IMR-90 (cell line): ENCODE results near the gene CMTM5. TPM values are rescaled to one million over a fixed set of nuclear protein-coding genes. Genes with fewer than 3 reads are reported as not detected.

Experiments used
- ATAC-seq: fragments of 200-7000 bp; cut with Tn5 transposase; 2 replicates; pipeline ENCODE4 v1.9.1; 2020; ENCODE audit warnings: low read depth, mild to moderate bottlenecking, moderate library complexity
- BruUV-seq: library from RNA; stranded (reverse); fragments of 400-500 nt; replicated peaks from 2 replicates; lab custom pipeline; 2021; lab: Mats Ljungman, UMichigan
- CTCF ChIA-PET: fragments of 300-600 bp; formaldehyde crosslinking; extraction: SDS; loops from one replicate; lab custom pipeline; 2021; ENCODE audit warnings: antibody characterized with exemption; lab: Yijun Ruan, JAX
- POLR2A ChIA-PET: fragments of 300-600 bp; sonication (Branson Sonifier 250); formaldehyde crosslinking; loops from one replicate; lab custom pipeline; 2022; ENCODE audit warnings: antibody characterized with exemption; ENCODE audit not compliant: unreplicated experiment; lab: Charles Lee
- DNase-seq: peaks from one replicate; pipeline ENCODE4 v3.0.0; 2013
- H2AFZ ChIP-seq: replicated peaks from 2 replicates; pipeline ENCODE3; 2013; ENCODE audit warnings: low read length, mild to moderate bottlenecking; ENCODE audit not compliant: poor library complexity
- H2AK5ac ChIP-seq: 2 replicates; pipeline ENCODE4 v1.6.1; 2013; ENCODE audit warnings: low read depth, low read length, inconsistent platforms
- H2AK9ac ChIP-seq: replicated peaks from 2 replicates; pipeline ENCODE3; 2013; ENCODE audit warnings: mild to moderate bottlenecking, low read depth, low read length, moderate library complexity; ENCODE audit not compliant: poor library complexity
- H2BK120ac ChIP-seq: 2 replicates; pipeline ENCODE4 v1.6.1; 2013; ENCODE audit warnings: low read depth, low read length, inconsistent platforms
- H2BK15ac ChIP-seq: 3 replicates; pipeline ENCODE4 v1.6.1; 2013; ENCODE audit warnings: low read depth, low read length, inconsistent platforms
- H2BK20ac ChIP-seq: 2 replicates; pipeline ENCODE4 v1.6.1; 2013; ENCODE audit warnings: low read depth, mild to moderate bottlenecking, inconsistent platforms, low read length, moderate library complexity
- H2BK5ac ChIP-seq: 2 replicates; pipeline ENCODE4 v1.6.1; 2013; ENCODE audit warnings: mild to moderate bottlenecking, low read depth, low read length, inconsistent platforms; ENCODE audit not compliant: poor library complexity, severe bottlenecking
- H3K14ac ChIP-seq: replicated peaks from 2 replicates; pipeline ENCODE4 v1.6.1; 2013; ENCODE audit warnings: low read depth, low read length, inconsistent platforms
- H3K18ac ChIP-seq: 2 replicates; pipeline ENCODE4 v1.6.1; 2013; ENCODE audit warnings: low read depth, low read length, control low read depth
- H3K23ac ChIP-seq: 2 replicates; pipeline ENCODE4 v1.6.1; 2013; ENCODE audit warnings: low read depth, low read length, inconsistent platforms
- H3K27ac ChIP-seq: 2 replicates; pipeline ENCODE4 v1.5.1; 2013; ENCODE audit warnings: mild to moderate bottlenecking, control low read depth, low read length; ENCODE audit not compliant: insufficient read depth
- H3K27me3 ChIP-seq: 2 replicates; pipeline ENCODE4 v1.6.1; 2013; ENCODE audit warnings: low read length; ENCODE audit not compliant: control insufficient read depth, insufficient read depth
- H3K36me3 ChIP-seq: 2 replicates; pipeline ENCODE4 v1.6.1; 2013; ENCODE audit warnings: low read length, mixed read lengths; ENCODE audit not compliant: control insufficient read depth, insufficient read depth
- H3K4ac ChIP-seq: 2 replicates; pipeline ENCODE4 v1.6.1; 2013; ENCODE audit warnings: low read depth, low read length, inconsistent platforms
- H3K4me1 ChIP-seq: 2 replicates; pipeline ENCODE4 v1.6.1; 2013; ENCODE audit warnings: low read length, mixed read lengths; ENCODE audit not compliant: control insufficient read depth, insufficient read depth
- H3K4me2 ChIP-seq: 2 replicates; pipeline ENCODE4 v1.6.1; 2013; ENCODE audit warnings: low read depth, mild to moderate bottlenecking, control low read depth, low read length, moderate library complexity
- H3K4me3 ChIP-seq: 2 replicates; pipeline ENCODE4 v1.5.1; 2013; ENCODE audit warnings: low read depth, mild to moderate bottlenecking, control low read depth, low read length, moderate library complexity; ENCODE audit not compliant: insufficient read depth
- H3K56ac ChIP-seq: 2 replicates; pipeline ENCODE4 v1.6.1; 2013; ENCODE audit warnings: low read length, inconsistent platforms; ENCODE audit not compliant: insufficient read depth; ENCODE audit errors: extremely low read depth
- H3K79me1 ChIP-seq, 2 experiments: 2 replicates each; pipeline ENCODE4 v1.6.1; 2013; ENCODE audit warnings: low read length in 2 of 2, inconsistent platforms in 1 of 2, low read depth in 1 of 2
- H3K9ac ChIP-seq: 2 replicates; pipeline ENCODE4 v1.6.1; 2013; ENCODE audit warnings: low read depth, low read length, control low read depth
- H3K9me1 ChIP-seq: 2 replicates; pipeline ENCODE4 v1.6.1; 2013; ENCODE audit warnings: low read length, inconsistent platforms; ENCODE audit not compliant: insufficient read depth
- H3K9me3 ChIP-seq: 2 replicates; pipeline ENCODE4 v1.6.1; 2013; ENCODE audit warnings: low read length; ENCODE audit not compliant: control insufficient read depth, insufficient read depth
- H4K20me1 ChIP-seq: 2 replicates; pipeline ENCODE4 v1.6.1; 2013; ENCODE audit warnings: low read length, inconsistent platforms; ENCODE audit not compliant: insufficient read depth
- H4K5ac ChIP-seq: 2 replicates; pipeline ENCODE4 v1.6.1; 2013; ENCODE audit warnings: mild to moderate bottlenecking, low read depth, low read length, control low read depth
- H4K8ac ChIP-seq, 2 experiments: 2 replicates each; pipeline ENCODE4 v1.6.1; 2013; ENCODE audit warnings: low read depth in 2 of 2, low read length in 2 of 2, control low read depth in 1 of 2, inconsistent platforms in 1 of 2
- H4K91ac ChIP-seq: 2 replicates; pipeline ENCODE4 v1.6.1; 2013; ENCODE audit warnings: low read depth, low read length, inconsistent platforms; ENCODE audit not compliant: insufficient read depth
- BHLHE40 ChIP-seq: fragments of 150-350 bp; IDR thresholded peaks from 2 replicates; pipeline ENCODE4 v1.6.1; 2016; ENCODE audit warnings: mild to moderate bottlenecking, low read depth, low read length
- CHD1 ChIP-seq: IDR thresholded peaks from 2 replicates; pipeline ENCODE4 v1.6.1; 2012; ENCODE audit warnings: low read depth, low read length, improper control_type of control experiment
- FOS ChIP-seq: fragments of 150-350 bp; IDR thresholded peaks from 2 replicates; pipeline ENCODE4 v1.6.1; 2016; ENCODE audit warnings: low read depth, low read length
- POLR2A ChIP-seq: IDR thresholded peaks from 2 replicates; pipeline ENCODE4 v1.6.1; 2012; ENCODE audit warnings: mild to moderate bottlenecking, low read depth, low read length
- RAD21 ChIP-seq: IDR thresholded peaks from 2 replicates; pipeline ENCODE4 v1.6.1; 2012; ENCODE audit warnings: low read length, improper control_type of control experiment
- RCOR1 ChIP-seq: IDR thresholded peaks from 2 replicates; pipeline ENCODE4 v1.6.1; 2012; ENCODE audit warnings: mild to moderate bottlenecking, low read length, improper control_type of control experiment; ENCODE audit not compliant: insufficient replicate concordance
- SMC3 ChIP-seq: fragments of 150-350 bp; IDR thresholded peaks from 2 replicates; pipeline ENCODE4 v1.6.1; 2016; ENCODE audit warnings: low read depth, mild to moderate bottlenecking, antibody characterized with exemption, low read length, moderate library complexity
- WGBS, 2 experiments: methylation state at CpG; one replicate each; pipeline versions ENCODE4 v1.1.5 to v1.1.7; 2013; ENCODE audit warnings: missing lambda C conversion rate in 2 of 2; ENCODE audit not compliant: insufficient read length in 1 of 2; ENCODE audit errors: extremely low coverage in 2 of 2; 5-methylcytosine and 5-hydroxymethylcytosine counted together
- dilution Hi-C: fragments of 300-500 bp; cut with HindIII; formaldehyde crosslinking; loops from one replicate; pipeline ENCODE4 v1.14.3; 2018; ENCODE audit warnings: low sequenced_read_pairs; ENCODE audit not compliant: unreplicated experiment
- in situ Hi-C: fragments of 300-500 bp; cut with MboI; formaldehyde crosslinking; loops from 3 replicates; pipeline ENCODE4 v1.14.3; 2019; ENCODE audit warnings: low sequenced_read_pairs, inconsistent platforms, mixed read lengths
- intact Hi-C: fragments of 100-400 bp; cut with micrococcal nuclease; formaldehyde crosslinking; loops from 2 replicates; pipeline ENCODE4 v1.10.0; 2022
- polyA plus RNA-seq, 3 experiments: library from polyadenylated mRNA; depleted of rRNA; stranded (reverse); fragments of >200 nt; gene quantifications; 2 replicates each; pipeline ENCODE4 v1.2.3, GENCODE V29; 2012; ENCODE audit warnings: low replicate concordance in 1 of 3
- total RNA-seq: library from RNA; depleted of rRNA; stranded (reverse); fragments of >200 nt; gene quantifications from 2 replicates; pipeline ENCODE4 v1.2.3, GENCODE V29; 2012
- TF ChIP-seq, protein P1 (sequence below): fragments of 150-350 bp; IDR thresholded peaks from 2 replicates; pipeline ENCODE4 v1.6.1; 2017; ENCODE audit warnings: mild to moderate bottlenecking, antibody characterized with exemption, low read length, low read depth
- TF ChIP-seq, protein P2 (sequence below): conservative IDR thresholded peaks from 2 replicates; pipeline ENCODE4 v1.5.1; 2012; ENCODE audit warnings: mild to moderate bottlenecking, low read depth, low read length, improper control_type of control experiment

The CMTM5 gene
- total and polyA plus RNA-seq, 2 of the 4 experiments (the other 2 are of a cell fraction) = 0.07 TPM; not detected in 1

DNA sequence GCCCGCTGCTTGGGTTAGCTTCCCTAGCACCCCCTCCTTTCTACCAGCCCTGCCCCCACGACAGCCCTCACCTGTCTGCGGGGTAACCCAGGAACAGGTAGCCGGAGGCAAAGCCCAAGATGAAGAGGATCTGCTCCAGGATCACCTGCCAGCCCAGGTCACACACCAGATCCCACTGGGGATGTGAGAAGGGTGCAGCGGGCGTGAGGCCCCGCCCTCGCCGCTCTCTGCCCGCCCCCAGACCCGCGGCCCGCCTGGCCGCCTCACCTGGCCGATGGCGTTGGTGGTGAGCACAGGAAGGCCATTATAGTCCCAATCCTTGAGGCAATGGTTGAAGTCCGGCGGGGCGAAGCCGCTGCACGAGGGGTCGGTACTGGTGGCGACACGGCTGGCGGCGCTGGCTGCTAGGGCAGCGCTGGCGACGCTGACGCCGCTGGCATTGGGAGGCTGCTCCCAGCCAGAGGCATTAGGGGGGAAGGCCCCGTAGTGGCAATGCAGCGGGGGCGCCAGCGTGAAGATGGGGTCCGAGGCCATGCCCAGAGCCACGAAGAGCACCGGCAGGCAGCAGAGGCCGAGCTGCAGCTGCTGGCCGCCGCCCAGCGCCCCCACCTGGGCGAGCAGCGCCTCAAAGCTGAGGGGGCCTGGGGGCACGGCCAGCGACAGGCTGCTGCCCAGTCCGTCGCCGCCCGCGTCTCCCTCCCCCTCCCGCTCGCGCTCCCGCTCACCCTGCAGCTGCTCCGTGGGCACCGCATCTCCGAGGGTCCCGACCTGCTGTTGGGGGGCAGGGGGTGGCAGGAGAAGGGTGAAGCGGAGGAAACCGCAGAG lies 25.0 kb upstream of the CMTM5 start:
- Histone ChIP-seq H2BK120ac (no peak overlapping the region), H3K4me3 (peak overlapping the region; percentile 76), H3K9me1 (peaks cover 6% of the 10 kb centered on the region; the same call in 1 of the 2 replicates), H4K20me1 (no peaks in the 10 kb centered on the region; the same call in 1 of the 2 replicates), H3K27ac (peak overlapping the region; percentile 63), H2BK5ac (peak overlapping the region; percentile 29), H4K8ac (peak overlapping the region in 1 of 2 experiments; percentile 66; a peak in 1 of 4 replicates), H2BK20ac (no peak overlapping the region), H3K9ac (peak overlapping the region; percentile 68), H3K9me3 (no peaks in the 10 kb centered on the region), H2BK15ac (no peak overlapping the region), H2AK9ac (peak overlapping the region; percentile 86), H3K4me1 (peaks cover 3% of the 10 kb centered on the region; the same call in 1 of the 2 replicates), H4K5ac (no peak overlapping the region), H4K91ac (no peak overlapping the region), H3K36me3 (peaks cover 20% of the 10 kb centered on the region), H3K56ac (no peak overlapping the region), H3K14ac (no peak overlapping the region; the same call in 1 of the 2 replicates), H3K27me3 (no peaks in the 10 kb centered on the region), H3K23ac (no peak overlapping the region; the same call in 1 of the 2 replicates), H2AK5ac (peak overlapping the region; percentile 54; the same call in 1 of the 2 replicates), H3K4me2 (peak overlapping the region; percentile 75), H3K79me1 (peaks cover 0 to 7% of the 10 kb centered on the region in 2 experiments; a peak in 3 of 4 replicates), H3K4ac (peak overlapping the region; percentile 46), H2AFZ (peak overlapping the region; percentile 96), H3K18ac (no peak overlapping the region)
- POLR2A ChIA-PET = no interaction called here
- intact Hi-C loops (loop anchor here (1.0 kb wide), 2 partner anchors 14 to 24 kb away; no protein-coding TSS in a partner anchor), dilution Hi-C loops (no loop called here), in situ Hi-C loops (no loop called here)
- 1% methylated on average over 29 of the region's 61 CpGs; no CpG with 5 or more reads in 1 of the 2 experiments for WGBS, 2 experiments
- TF ChIP-seq RAD21 (no peak), RCOR1 (no peak), POLR2A (no peak), SMC3 (no peak), FOS (no peak), CHD1 (no peak), BHLHE40 (no peak)
- TF ChIP-seq, protein P1, sequence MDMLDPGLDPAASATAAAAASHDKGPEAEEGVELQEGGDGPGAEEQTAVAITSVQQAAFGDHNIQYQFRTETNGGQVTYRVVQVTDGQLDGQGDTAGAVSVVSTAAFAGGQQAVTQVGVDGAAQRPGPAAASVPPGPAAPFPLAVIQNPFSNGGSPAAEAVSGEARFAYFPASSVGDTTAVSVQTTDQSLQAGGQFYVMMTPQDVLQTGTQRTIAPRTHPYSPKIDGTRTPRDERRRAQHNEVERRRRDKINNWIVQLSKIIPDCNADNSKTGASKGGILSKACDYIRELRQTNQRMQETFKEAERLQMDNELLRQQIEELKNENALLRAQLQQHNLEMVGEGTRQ = no peak
- TF ChIP-seq, protein P2, sequence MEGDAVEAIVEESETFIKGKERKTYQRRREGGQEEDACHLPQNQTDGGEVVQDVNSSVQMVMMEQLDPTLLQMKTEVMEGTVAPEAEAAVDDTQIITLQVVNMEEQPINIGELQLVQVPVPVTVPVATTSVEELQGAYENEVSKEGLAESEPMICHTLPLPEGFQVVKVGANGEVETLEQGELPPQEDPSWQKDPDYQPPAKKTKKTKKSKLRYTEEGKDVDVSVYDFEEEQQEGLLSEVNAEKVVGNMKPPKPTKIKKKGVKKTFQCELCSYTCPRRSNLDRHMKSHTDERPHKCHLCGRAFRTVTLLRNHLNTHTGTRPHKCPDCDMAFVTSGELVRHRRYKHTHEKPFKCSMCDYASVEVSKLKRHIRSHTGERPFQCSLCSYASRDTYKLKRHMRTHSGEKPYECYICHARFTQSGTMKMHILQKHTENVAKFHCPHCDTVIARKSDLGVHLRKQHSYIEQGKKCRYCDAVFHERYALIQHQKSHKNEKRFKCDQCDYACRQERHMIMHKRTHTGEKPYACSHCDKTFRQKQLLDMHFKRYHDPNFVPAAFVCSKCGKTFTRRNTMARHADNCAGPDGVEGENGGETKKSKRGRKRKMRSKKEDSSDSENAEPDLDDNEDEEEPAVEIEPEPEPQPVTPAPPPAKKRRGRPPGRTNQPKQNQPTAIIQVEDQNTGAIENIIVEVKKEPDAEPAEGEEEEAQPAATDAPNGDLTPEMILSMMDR = peak; percentile 13; the same call in 1 of the 2 replicates
- ATAC-seq (peak; percentile 48), DNase-seq (no peak)
- no TSS peak for BruUV-seq
- CTCF ChIA-PET = interaction anchor here (0.7 to 1.2 kb wide), 4 partner anchors 9 to 43 kb away, joined by 3 to 8 read pairs (median 4); no protein-coding TSS in a partner anchor
